Naive thymus-derived CD8-positive, alpha-beta T cell (primary cell): ENCODE results near the gene ZNF541. TPM values are rescaled to one million over a fixed set of nuclear protein-coding genes. Genes with fewer than 3 reads are reported as not detected.
"Not testable (repeated sequence)": the region's sequence is repeated elsewhere in the genome, so short reads cannot be mapped to it uniquely, and the experiment has no call there.

ENCODE experiments used
- ATAC-seq, 2 donors: fragments of 150-1000 bp; cut with Tn5 transposase in 1 of 2; sonication (Bioruptor Pico), chemical (Tn5 transposase) in 1 of 2; 1 replicate in 1 of 2; 2 replicates in 1 of 2; pipeline ENCODE4 v1.10.0; 2021; ENCODE audit warnings: mild to moderate bottlenecking in 2 of 2, moderate library complexity in 2 of 2
- POLR2A ChIA-PET: fragments of 350-600 bp; sonication (Branson Sonifier 250); formaldehyde crosslinking; loops from one replicate; lab custom pipeline; 2021; ENCODE audit warnings: antibody characterized with exemption; lab: Charles Lee
- DNase-seq, 10 donors: peaks; one replicate each; pipeline versions ENCODE4 v3.0.0 to v3.0.0-alpha.2; 2020 to 2022
- H3K27ac Mint-ChIP-seq, 10 donors: one replicate each; pipeline ENCODE4 v1.8.0; 2020 to 2022; ENCODE audit warnings: mild to moderate bottlenecking in 10 of 10, mixed read lengths in 10 of 10, moderate library complexity in 4 of 10, inconsistent platforms in 1 of 10
- H3K27me3 Mint-ChIP-seq, 5 donors: one replicate each; pipeline ENCODE4 v1.8.0; 2021 to 2022; ENCODE audit warnings: mixed read lengths in 5 of 5
- H3K36me3 Mint-ChIP-seq, 3 donors: one replicate each; pipeline ENCODE4 v1.8.0; 2020 to 2022; ENCODE audit warnings: mixed read lengths in 3 of 3, mild to moderate bottlenecking in 2 of 3, inconsistent platforms in 1 of 3
- H3K4me1 Mint-ChIP-seq, 4 donors: one replicate each; pipeline ENCODE4 v1.8.0; 2021 to 2022; ENCODE audit warnings: mixed read lengths in 4 of 4
- H3K4me3 Mint-ChIP-seq, 10 donors: one replicate each; pipeline ENCODE4 v1.8.0; 2020 to 2022; ENCODE audit warnings: mild to moderate bottlenecking in 10 of 10, mixed read lengths in 10 of 10, moderate library complexity in 6 of 10, inconsistent platforms in 1 of 10
- H3K9me3 Mint-ChIP-seq, 9 donors: one replicate each; pipeline ENCODE4 v1.8.0; 2020 to 2022; ENCODE audit warnings: mixed read lengths in 9 of 9, mild to moderate bottlenecking in 3 of 9, inconsistent platforms in 1 of 9, moderate library complexity in 1 of 9
- polyA plus RNA-seq, 3 donors: library from polyadenylated mRNA; unstranded; fragments of 300-500 nt; fragmentation: Illumina TruSeq; gene quantifications; one replicate each; pipeline ENCODE4 v1.2.3, GENCODE V29; 2021
- total RNA-seq, 8 experiments: library from RNA in 2 of 8; stranded (reverse) in 2 of 8; gene quantifications; one replicate each; pipeline ENCODE4 v1.2.3 and lab custom pipeline; 2021 to 2026

The ZNF541 gene
- total and polyA plus RNA-seq, 5 experiments from 2014 or later = 0.27 to 0.86 (median 0.85) TPM; not detected in 2

GRCh38 chr19:47609906-47610894, 37.3 kb upstream of the ZNF541 start:
- H3K9me3 Mint-ChIP-seq = no peaks in the 10 kb centered on the region

DNA sequence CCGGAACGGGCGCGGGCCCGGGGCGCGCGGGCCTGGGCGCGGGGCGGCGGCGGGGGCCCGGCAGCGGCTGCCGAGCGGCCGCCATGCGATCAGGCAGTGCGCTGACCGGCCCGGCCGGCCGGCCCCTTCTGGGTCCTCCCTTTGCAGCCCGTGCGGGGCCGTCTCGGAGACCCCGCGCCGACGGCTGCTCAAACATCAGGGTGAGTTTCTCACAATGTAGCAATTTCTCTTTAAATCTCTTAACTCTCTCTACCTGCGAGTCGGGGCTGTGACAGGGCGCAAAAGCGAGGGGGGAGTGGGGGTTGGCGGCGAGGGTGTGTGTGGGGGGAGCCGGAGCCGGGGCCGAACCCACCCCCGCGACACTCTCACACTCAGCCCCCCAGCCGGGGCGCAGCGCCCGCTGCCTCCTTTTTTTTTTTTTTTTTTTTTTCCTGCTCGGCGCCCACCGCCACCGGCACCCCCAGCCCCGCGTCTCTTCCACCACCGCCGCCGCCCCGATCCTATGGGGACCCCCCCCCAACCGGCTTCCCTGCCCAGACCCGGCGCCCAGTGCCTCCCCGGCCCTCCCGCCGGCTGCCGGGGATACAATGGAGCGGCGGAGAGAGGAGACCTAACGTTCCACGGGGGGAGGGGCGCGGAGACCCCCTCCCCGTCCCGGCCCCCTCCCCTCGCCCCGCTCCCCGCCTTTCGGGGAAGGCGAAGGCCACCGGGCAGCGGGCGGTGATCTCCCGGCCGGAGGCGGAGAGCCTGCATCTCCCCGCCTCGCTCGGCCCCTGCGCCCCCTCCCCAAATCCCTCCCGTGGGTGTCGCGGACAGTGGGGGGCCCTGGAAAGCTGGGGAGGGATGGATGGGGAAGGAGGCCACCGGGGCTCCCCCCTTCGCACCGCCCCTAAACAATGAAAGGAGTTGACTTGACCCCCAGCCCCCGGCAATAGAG, 36.3 kb upstream of the ZNF541 start, which contains the start of gene BICRA:
Gene BICRA, plus strand, starts transcription at position 166 of the 937 bp plus-strand sequence. CDS start 64,441 bp downstream, outside the sequence.
- peak; percentile 73 to 90 (median 82) for DNase-seq
- Mint-ChIP-seq H3K27me3 (no peaks in the 10 kb centered on the region), H3K4me3 (peak within 1 kb of the TSS; percentile 86 to 97 (median 92)), H3K9me3 (no peaks in the 10 kb centered on the region), H3K36me3 (peaks cover 0 to 3% (median under 1%) of the 10 kb centered on the region in 3 donors), H3K27ac (peak within 1 kb of the TSS; percentile 81 to 98 (median 95)), H3K4me1 (peaks cover 17 to 46% (median 42%) of the 10 kb centered on the region in 4 donors)
- POLR2A ChIA-PET = interaction anchor here (0.6 to 4.8 kb wide), 20 partner anchors 9 to 881 kb away, joined by 3 to 78 read pairs (median 6); partner anchors contain the start of genes DHX34, KPTN, NAPA and ZNF541
- peak; percentile 53 to 71 for ATAC-seq

More at GRCh38 chr19:47609906-47610894, 37.3 kb upstream of the ZNF541 start:
- Mint-ChIP-seq H3K27ac (peak overlapping the region; percentile 67 to 93 (median 90)), H3K4me1 (peaks cover 17 to 53% (median 45%) of the 10 kb centered on the region in 4 donors), H3K4me3 (peak overlapping the region; percentile 74 to 94 (median 82)), H3K36me3 (peaks cover 0 to 6% (median 6%) of the 10 kb centered on the region in 3 donors), H3K27me3 (no peaks in the 10 kb centered on the region)
- DNase-seq = peak; percentile 31 to 75 (median 51)
- POLR2A ChIA-PET = interaction anchor here (0.5 to 4.8 kb wide), 24 partner anchors 10 to 654 kb away, joined by 3 to 78 read pairs (median 4); partner anchors contain the start of genes DHX34, KPTN, NAPA and NOP53
- peak; percentile 11 to 33 for ATAC-seq

- POLR2A ChIA-PET = interaction anchor here (0.6 to 4.8 kb wide), 15 partner anchors 9 to 1826 kb away, joined by 3 to 78 read pairs (median 6); partner anchors contain the start of genes DHX34, DMPK, KPTN and NAPA
- H3K36me3 Mint-ChIP-seq = peaks cover 0 to 3% (median 0%) of the 10 kb centered on the region in 3 donors
- peak overlapping the region; percentile 74 to 89 (median 84) for H3K4me3 Mint-ChIP-seq
Observed at GRCh38 chr19:47608074-47608918, 35.3 kb upstream of the ZNF541 start.

GRCh38 chr19:47607564-47608073, 34.7 kb upstream of the ZNF541 start:
- Mint-ChIP-seq H3K4me3 (peak overlapping the region; percentile 74 to 89 (median 84)), H3K27me3 (no peaks in the 10 kb centered on the region), H3K36me3 (peaks cover 0 to 3% (median 0%) of the 10 kb centered on the region in 3 donors), H3K4me1 (peaks cover 7 to 36% (median 30%) of the 10 kb centered on the region in 4 donors), H3K27ac (peak overlapping the region in 9 of 10 donors; percentile 66 to 94 (median 83)), H3K9me3 (no peaks in the 10 kb centered on the region)
- ATAC-seq = no peak
- DNase-seq = peak in 1 of 10 donors; percentile 3
- POLR2A ChIA-PET = interaction anchor here (0.9 to 4.8 kb wide), 10 partner anchors 8 to 124 kb away, joined by 3 to 78 read pairs (median 6); partner anchors contain the start of genes KPTN and NAPA

More at GRCh38 chr19:47608074-47608918, 35.3 kb upstream of the ZNF541 start:
- Mint-ChIP-seq H3K9me3 (no peaks in the 10 kb centered on the region), H3K27ac (peak overlapping the region; percentile 66 to 94 (median 84)), H3K27me3 (no peaks in the 10 kb centered on the region), H3K4me1 (peaks cover 9 to 43% (median 35%) of the 10 kb centered on the region in 4 donors)
- DNase-seq (peak; percentile 92 to 98 (median 96)), ATAC-seq (peak; percentile 85)

- Mint-ChIP-seq H3K9me3 (no peaks in the 10 kb centered on the region), H3K4me1 (peaks cover 5 to 34% (median 25%) of the 10 kb centered on the region in 4 donors), H3K27me3 (no peaks in the 10 kb centered on the region), H3K4me3 (peak overlapping the region in 1 of 10 donors; percentile 51), H3K36me3 (no peaks in the 10 kb centered on the region), H3K27ac (peak overlapping the region in 2 of 10 donors; percentile 29 to 64)
- ATAC-seq (no peak), DNase-seq (no peak)
- POLR2A ChIA-PET = interaction anchor here (0.6 kb wide), 1 partner anchor 1894 kb away, joined by 3 read pairs; no protein-coding TSS in a partner anchor
Observed at GRCh38 chr19:47603706-47604565, 31.0 kb upstream of the ZNF541 start.

- Mint-ChIP-seq H3K4me1 (peaks cover 5 to 27% (median 19%) of the 10 kb centered on the region in 4 donors), H3K9me3 (no peaks in the 10 kb centered on the region), H3K27me3 (no peaks in the 10 kb centered on the region), H3K27ac (peak overlapping the region; percentile 53 to 94 (median 88)), H3K4me3 (peak overlapping the region; percentile 78 to 90 (median 86)), H3K36me3 (no peaks in the 10 kb centered on the region)
- ATAC-seq (no peak), DNase-seq (no peak)
- POLR2A ChIA-PET = interaction anchor here (1.0 to 4.9 kb wide), 11 partner anchors 8 to 117 kb away, joined by 3 to 78 read pairs (median 6); partner anchors contain the start of genes BICRA, KPTN and NAPA
Observed at GRCh38 chr19:47601180-47601904, 28.4 kb upstream of the ZNF541 start.

DNA sequence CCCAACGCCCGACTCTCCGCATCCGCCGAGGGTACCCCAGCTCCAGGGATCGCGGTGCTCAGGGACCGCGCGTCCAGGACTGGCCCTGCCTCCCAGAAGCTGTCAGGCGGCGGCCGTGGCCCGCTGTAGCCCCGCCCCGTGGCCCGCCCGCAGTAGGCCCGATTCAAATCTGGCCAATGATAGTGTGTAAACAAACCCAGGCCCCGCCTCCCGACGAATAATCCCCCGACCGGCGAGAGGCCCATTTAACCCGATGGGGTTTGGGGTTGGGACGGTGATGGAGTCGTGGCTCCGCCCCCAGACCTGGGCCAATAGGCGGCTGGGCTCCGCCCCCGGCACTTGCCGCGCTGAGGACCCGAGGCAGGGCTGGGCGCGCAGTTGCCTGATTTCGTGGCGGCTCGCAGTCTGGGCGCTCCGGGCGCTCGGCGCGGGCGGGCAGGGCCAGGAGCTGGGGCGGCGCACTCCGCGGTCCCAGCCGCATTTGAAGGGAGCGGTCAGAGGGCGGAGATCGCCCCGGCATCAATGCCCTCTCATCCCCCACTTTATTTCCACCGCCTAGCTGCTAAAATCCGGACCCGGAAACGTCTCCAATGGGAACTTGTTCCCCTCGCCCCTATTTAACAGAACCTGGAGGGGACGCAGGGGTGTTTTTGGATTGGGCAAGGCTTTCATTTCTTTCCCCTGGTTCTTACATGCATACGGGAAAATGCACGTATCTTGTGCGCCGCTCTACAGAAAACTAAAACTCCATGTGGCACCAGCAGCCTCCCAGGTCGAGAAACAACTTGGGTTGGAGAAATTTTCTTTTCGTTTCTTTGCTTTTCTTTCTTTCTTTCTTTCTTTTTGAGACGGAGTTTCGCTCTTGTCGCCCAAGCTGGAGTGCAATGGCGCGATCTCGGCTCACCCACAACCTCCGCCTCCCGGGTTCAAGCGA, 27.6 kb upstream of the ZNF541 start:
- no peaks in the 10 kb centered on the region for H3K9me3 Mint-ChIP-seq
- no peaks in the 10 kb centered on the region for H3K27me3 Mint-ChIP-seq
- DNase-seq (peak; percentile 90 to 100 (median 98)), ATAC-seq (peak; percentile 97)
- H3K27ac Mint-ChIP-seq = peak overlapping the region; percentile 53 to 94 (median 90)
- no peaks in the 10 kb centered on the region for H3K36me3 Mint-ChIP-seq
- peaks cover 8 to 27% (median 23%) of the 10 kb centered on the region in 4 donors for H3K4me1 Mint-ChIP-seq
- POLR2A ChIA-PET = interaction anchor here (0.8 to 4.9 kb wide), 14 partner anchors 9 to 116 kb away, joined by 3 to 78 read pairs (median 6); partner anchors contain the start of genes BICRA, KPTN and NAPA
- peak overlapping the region; percentile 78 to 90 (median 86) for H3K4me3 Mint-ChIP-seq

GRCh38 chr19:47599671-47600245, 26.8 kb upstream of the ZNF541 start:
- not testable (repeated sequence) for H3K36me3 Mint-ChIP-seq, DNase-seq, H3K27me3 Mint-ChIP-seq, H3K9me3 Mint-ChIP-seq, ATAC-seq
- POLR2A ChIA-PET = interaction anchor here (0.8 to 4.9 kb wide), 12 partner anchors 8 to 115 kb away, joined by 4 to 78 read pairs (median 6); partner anchors contain the start of genes BICRA, KPTN and NAPA
- Mint-ChIP-seq H3K4me3 (peak overlapping the region; percentile 60 to 90 (median 86)), H3K27ac (peak overlapping the region; percentile 49 to 93 (median 88)), H3K4me1 (peaks cover 8 to 27% (median 23%) of the 10 kb centered on the region in 4 donors)
